M059J (cell line): ENCODE data around the gene YY2. TPM values are rescaled to one million over a fixed set of nuclear protein-coding genes. Genes with fewer than 3 reads are reported as not detected.
"Not testable (repeated sequence)": the region's sequence is repeated elsewhere in the genome, so short reads cannot be mapped to it uniquely, and the experiment has no call there.

Experiments
- DNase-seq: peaks from one replicate; pipeline ENCODE4 v3.0.0-alpha.2; 2012; ENCODE audit warnings: low read depth
- total RNA-seq: library from RNA; depleted of rRNA; stranded (reverse); fragments of >200 nt; shearing (Covaris generic); gene quantifications from 2 replicates; pipeline ENCODE4 v1.2.3, GENCODE V29; 2014; rRNA removed

Gene YY2
- total RNA-seq, 1 experiment from 2014 or later = 1.1 TPM

GRCh38 chrX:21874182-21874581, 18.4 kb downstream of the YY2 start:
- not testable (repeated sequence) for DNase-seq

- no peak for DNase-seq
Measured at GRCh38 chrX:21875013-21875412, 19.2 kb downstream of the YY2 start.

- no peak for DNase-seq
Measured at GRCh38 chrX:21881881-21882574, 26.2 kb downstream of the YY2 start.

GRCh38 chrX:21883258-21883657, 27.5 kb downstream of the YY2 start:
- DNase-seq = no peak

GRCh38 chrX:21885568-21885967, 29.8 kb downstream of the YY2 start:
- peak; percentile 45 for DNase-seq

- no peak for DNase-seq
Measured at GRCh38 chrX:21905313-21905712, 49.5 kb downstream of the YY2 start.

- DNase-seq = no peak
Measured at GRCh38 chrX:21905953-21906352, 50.2 kb downstream of the YY2 start.

GRCh38 chrX:21907260-21907659, 51.5 kb downstream of the YY2 start:
- DNase-seq = peak; percentile 11

Other genes with a start within 250 kb of the YY2 start
- gene KLHL34, start 197.7 kb upstream of the YY2 start, total RNA-seq = not detected in 2 replicates
- 0.42 TPM in 1 of 2 replicates, not detected in the other for gene SMPX, start 97.9 kb upstream of the YY2 start, total RNA-seq
- gene MBTPS2, start 16.4 kb upstream of the YY2 start, total RNA-seq = 9.0 and 15.5 TPM in 2 replicates
- 228 and 301 TPM in 2 replicates for gene SMS, start 84.7 kb downstream of the YY2 start, total RNA-seq
- gene PHEX, start 176.3 kb downstream of the YY2 start, total RNA-seq = 0.12 and 0.37 TPM in 2 replicates